ENCODE measurements around the gene ODC1.

- TF ChIP-seq, protein P1, sequence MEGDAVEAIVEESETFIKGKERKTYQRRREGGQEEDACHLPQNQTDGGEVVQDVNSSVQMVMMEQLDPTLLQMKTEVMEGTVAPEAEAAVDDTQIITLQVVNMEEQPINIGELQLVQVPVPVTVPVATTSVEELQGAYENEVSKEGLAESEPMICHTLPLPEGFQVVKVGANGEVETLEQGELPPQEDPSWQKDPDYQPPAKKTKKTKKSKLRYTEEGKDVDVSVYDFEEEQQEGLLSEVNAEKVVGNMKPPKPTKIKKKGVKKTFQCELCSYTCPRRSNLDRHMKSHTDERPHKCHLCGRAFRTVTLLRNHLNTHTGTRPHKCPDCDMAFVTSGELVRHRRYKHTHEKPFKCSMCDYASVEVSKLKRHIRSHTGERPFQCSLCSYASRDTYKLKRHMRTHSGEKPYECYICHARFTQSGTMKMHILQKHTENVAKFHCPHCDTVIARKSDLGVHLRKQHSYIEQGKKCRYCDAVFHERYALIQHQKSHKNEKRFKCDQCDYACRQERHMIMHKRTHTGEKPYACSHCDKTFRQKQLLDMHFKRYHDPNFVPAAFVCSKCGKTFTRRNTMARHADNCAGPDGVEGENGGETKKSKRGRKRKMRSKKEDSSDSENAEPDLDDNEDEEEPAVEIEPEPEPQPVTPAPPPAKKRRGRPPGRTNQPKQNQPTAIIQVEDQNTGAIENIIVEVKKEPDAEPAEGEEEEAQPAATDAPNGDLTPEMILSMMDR (optimal IDR thresholded peaks at IDR 0.05 in 1 of 3, IDR thresholded peaks at IDR 0.05 in 1 of 3, conservative IDR thresholded peaks at IDR 0.05 in 1 of 3; ENCODE audit: extremely low read depth in 1 of 3, insufficient read depth in 2 of 3, low read length in 3 of 3), result peak in 1 of 3 experiments; percentile 7
- TF ChIP-seq EZH2 (IDR thresholded peaks at IDR 0.05; ENCODE audit: low read length), result no peak
Measured at GRCh38 chr2:10439185-10439879, 8.8 kb downstream of the ODC1 start.
